GM18517 (cell line): Measurements from ENCODE around the gene STXBP3.
A peak's percentile ranks its signal among the peaks of the same experiment; 100 is the strongest.
"Not testable (repeated sequence)": the region's sequence is repeated elsewhere in the genome, so short reads cannot be mapped to it uniquely, and the experiment has no call there.

Experiments
- ATAC-seq: cut with Tn5 transposase; IDR thresholded peaks from one replicate; pipeline ENCODE4 v1.9.1; 2021; ENCODE audit warnings: mild to moderate bottlenecking, moderate library complexity; ENCODE audit not compliant: unreplicated experiment

Gene STXBP3

DNA sequence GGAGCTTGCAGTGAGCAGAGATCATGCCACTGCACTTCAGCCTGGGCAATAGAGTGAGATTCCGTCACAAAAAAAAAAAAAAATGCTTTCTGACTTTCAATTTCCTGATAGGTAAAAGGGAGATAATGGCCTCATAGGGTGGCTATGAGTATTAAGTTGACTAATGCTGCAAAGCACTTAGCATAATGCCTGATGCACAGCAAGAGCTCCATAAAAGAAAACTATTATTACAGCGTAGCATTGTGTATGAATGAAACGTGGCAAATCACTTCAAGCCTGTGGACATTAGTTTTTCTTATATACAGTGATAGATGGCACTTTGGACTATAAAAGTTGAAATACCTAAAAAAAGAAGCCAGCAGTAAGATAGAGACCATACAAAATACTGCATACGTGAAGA lies 17.0 kb upstream of the STXBP3 start:
- no peak for ATAC-seq

- ATAC-seq: no peak
Measured at GRCh38 chr1:108732398-108732797, 14.1 kb upstream of the STXBP3 start.

DNA sequence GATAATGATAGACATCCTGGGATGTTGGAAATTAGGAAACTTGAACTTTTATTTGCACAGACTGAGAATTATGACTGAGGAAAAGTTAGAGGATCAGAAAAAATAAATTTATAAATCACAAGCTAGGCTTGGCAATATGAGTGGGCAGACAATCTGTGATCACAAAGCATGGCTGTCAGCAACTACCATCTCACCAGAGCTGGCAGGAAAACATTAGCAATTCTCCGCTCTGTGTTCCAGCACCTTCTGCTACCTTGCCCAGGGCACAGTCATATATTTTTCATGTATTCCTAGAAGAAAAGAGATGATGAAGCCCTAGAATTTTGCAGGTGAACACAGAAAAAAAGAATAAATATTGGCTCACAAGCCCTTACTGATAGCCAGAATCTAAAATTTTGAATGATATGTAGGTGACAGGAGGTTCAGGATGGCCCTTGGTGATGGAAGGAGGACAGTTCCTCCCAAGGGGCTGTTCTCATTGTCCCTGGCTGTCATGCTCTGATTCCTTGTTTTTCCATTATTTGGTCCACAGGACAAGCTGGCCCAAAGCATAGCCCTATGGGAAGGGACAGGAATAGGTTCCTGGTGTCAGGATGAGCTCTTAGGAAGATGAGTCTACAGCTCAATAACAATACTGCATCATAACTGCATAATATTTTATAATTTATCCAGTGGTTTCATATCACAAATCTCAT lies 12.2 kb upstream of the STXBP3 start:
- ATAC-seq: no peak

- ATAC-seq: no peak
Measured at GRCh38 chr1:108742253-108742652, 4.2 kb upstream of the STXBP3 start.

DNA sequence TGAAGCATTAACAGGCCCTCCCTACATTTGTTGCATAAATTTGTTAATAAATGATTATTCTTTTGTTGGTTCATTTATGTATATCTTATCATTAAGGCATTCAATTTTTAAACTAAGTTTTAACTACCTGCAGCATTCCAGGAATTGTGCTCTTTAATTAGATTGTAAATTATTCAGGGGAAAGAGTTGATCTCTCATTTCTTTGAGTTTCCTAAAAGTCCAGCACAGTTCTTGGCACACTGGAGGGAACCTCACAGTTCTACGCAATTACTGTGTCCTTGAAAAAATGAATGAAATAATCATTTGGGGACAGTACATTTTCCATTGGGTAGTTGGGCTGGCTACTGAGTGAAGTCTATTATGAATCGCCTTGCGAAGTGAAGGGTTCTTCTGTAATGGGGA lies 493 bp upstream of the STXBP3 start:
- ATAC-seq: no peak

GRCh38 chr1:108747171-108747850 lies 837 bp downstream of the STXBP3 start:
- peak; percentile 7 for ATAC-seq

GRCh38 chr1:108747898-108748297 lies 1.4 kb downstream of the STXBP3 start:
- ATAC-seq: no peak

DNA sequence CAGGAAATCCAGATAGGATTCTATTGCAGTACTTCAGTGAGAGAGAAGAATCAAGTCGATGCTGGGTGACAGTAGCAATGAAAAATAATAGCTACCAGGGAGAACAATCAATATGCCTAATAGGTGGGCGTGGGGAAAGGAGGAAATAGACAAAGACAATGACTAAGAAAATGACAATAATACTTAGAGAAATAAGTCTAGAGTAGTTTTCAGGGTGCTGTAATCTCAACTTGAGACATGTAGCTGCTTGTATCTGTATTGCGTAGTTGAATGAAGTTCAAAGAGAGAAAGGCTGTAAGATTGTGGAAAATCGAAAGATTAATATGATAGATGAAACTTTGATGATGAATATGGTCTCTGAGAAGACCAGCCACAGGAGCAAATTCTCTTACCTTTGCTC lies 2.6 kb downstream of the STXBP3 start:
- ATAC-seq: no peak

DNA sequence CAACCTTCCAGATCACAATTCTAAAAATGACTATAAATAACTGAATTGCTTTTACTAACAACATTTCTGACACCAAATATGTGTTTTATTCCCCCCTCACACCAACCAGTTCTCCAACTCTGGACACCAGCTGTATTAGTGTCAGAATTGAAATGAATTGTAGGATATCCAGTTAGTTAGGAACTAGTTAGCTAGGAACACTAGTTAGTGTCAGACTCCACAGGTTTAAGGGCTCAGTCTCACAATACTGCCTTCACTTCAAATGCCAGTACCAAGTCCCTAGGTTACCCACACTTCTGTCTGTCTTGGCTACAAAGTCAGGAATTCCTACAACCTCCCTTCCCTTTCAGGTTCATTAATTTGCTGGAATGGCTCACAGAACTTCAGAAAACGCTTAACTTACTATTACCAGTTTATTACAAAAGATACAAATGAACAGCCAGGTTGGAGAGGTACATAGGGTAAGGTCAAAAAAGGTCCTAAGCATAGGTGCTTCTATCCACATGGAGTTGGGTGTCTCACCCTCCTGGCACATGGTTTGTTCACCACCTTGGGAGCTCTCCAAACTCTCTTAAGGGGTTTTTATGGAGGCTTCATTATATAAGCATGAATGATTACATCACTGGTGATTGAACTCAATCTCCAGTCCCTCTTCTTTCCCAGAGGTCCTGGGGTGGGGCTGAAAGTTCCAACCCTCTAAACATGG lies 4.2 kb downstream of the STXBP3 start:
- ATAC-seq: no peak

DNA sequence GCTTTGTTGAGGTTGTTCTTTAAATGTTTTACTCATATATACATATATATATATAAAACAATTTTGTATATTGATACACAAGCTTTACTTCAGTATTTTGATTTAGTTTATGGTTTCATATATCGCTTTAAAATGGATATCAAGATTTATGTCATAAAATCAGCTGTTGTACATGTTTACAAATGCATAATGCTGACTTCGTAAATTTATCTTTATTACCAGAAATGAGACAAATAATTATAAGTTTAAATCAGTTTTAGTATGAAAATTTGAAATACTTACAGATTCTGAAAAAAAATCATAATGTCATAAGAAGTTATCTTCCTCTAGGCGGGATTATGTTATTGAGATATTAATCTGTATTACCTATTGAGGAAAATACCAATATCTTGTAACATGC lies 6.9 kb downstream of the STXBP3 start:
- no peak for ATAC-seq

GRCh38 chr1:108758796-108759195 lies 12.3 kb downstream of the STXBP3 start:
- no peak for ATAC-seq

- ATAC-seq: no peak
Measured at GRCh38 chr1:108767115-108767514, 20.6 kb downstream of the STXBP3 start.

DNA sequence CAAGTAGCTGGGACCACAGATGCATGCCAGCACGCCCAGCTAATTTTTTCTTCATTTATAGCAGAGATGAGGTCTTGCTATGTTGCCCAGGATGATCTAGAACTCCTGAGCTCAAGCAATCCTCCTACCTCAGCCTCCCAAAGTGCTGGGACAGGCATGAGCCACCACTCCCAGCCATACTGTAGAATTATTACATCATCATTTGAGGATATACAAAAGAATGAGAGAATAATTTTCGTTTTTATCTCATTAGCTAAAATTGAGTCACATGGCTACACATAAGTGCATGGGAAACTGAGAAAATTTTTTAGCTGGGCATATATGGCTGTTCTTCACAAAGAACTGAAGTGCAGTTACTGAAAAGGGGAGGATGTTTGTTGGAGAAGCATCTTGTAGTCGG lies 21.2 kb downstream of the STXBP3 start:
- no peak for ATAC-seq

DNA sequence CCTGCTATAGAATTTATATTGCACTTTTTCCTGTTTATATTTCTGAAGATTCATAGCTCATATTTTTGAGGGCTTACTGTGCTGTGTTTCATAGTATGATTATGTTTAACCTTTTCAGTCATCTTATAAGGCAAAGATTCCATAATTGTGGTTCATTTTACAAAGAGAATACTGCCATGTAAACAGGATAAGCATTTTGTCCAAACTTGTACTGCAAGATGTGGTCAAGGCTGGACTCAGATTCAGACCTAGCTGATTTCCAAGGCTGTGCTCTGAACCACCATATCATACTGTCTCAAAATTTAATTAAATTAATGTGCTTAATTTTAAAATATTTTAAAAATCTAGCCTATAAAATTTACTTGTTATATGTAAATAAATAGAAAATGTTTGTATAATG lies 31.4 kb downstream of the STXBP3 start:
- ATAC-seq: no peak

DNA sequence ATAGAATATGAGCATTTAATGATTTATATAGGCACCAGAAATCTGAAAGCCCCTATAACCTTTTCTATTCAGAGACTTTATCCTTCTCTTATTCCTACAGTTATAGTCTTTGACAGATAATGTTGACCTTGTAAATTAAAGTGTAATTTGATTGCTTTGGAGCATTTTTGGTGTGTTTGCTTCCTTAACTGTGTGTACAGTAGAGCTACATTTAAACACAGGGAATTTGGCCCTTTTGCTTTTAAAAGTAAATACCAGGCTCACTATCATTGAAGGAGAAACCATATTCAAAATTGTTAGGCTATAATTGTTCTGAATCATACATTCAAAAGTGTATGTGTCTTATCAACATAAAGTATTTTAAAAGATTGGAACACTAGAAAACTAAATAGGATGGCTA lies 33.0 kb downstream of the STXBP3 start:
- no peak for ATAC-seq

GRCh38 chr1:108780937-108781574 lies 34.6 kb downstream of the STXBP3 start:
- no peak for ATAC-seq

DNA sequence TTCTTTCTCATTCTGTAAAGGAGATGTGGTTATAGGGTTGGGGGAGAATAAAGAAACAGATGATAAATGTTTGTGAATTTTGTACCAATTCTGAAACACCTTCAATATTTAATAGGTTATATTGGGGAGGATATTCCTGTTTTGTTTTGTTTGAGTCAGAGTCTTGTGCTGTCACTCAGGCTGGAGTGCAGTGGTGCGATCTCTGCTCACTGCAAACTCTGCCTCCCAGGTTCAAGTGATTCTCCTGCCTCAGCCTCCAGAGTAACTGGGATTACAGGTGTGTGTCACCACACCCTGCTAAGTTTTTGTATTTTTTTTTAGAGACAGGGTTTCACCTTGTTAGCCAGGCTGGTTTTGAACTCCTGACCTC lies 35.1 kb downstream of the STXBP3 start:
- not testable (repeated sequence) for ATAC-seq

GRCh38 chr1:108785264-108785663 lies 38.8 kb downstream of the STXBP3 start:
- no peak for ATAC-seq

- ATAC-seq: no peak
Measured at GRCh38 chr1:108785880-108786279, 39.4 kb downstream of the STXBP3 start.

- ATAC-seq: no peak
Measured at GRCh38 chr1:108791790-108792189, 45.3 kb downstream of the STXBP3 start.

- no peak for ATAC-seq
Measured at GRCh38 chr1:108792420-108792819, 45.9 kb downstream of the STXBP3 start.

- no peak for ATAC-seq
Measured at GRCh38 chr1:108799001-108799400, 52.5 kb downstream of the STXBP3 start.
